CD1c-positive myeloid dendritic cell (primary cell): ENCODE measurements around the gene SSBP3.

ENCODE experiments used
- DNase-seq: peaks from one replicate; pipeline ENCODE4 v3.0.0-alpha.2; 2016; ENCODE audit errors: extremely low spot score

Gene SSBP3

DNA sequence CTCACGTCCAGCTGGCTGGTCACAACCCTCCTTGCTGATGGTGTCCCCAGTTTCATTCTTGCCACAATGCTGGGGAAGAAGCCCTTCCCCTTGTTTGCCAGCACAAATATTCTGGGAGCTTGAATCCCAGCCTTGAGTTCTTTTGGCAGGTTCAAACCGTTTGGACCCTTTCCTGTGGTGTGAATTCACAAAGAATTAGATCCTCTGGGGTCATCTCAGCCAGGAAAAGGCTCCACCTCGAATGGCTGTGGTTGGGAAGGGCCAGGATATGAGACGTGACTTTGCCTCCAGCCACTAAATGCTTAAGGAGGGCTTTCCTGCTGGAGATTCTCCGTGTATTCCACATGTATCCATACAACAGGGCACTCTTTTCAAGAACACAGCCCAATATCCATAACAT, 139.3 kb downstream of the SSBP3 start:
- DNase-seq: no peak

DNA sequence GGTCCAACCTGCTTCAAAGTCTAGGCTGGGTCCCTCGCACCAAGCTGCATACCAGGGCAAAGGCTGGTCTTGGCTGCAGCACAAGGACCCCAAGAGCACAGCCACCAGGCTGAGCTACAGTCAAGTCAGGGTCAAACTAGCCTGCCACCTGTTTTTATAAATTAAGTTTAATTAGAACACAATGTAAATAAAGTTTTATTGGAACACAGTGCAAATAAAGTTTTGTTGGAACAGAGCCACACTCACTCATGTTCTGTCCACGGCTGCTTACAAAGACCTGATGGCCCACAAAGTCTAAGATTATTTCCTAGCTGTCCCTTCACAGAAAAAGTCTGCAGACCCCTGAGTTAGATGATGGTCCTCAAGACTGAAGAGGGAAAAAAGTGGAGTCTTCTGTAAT, 140.0 kb downstream of the SSBP3 start:
- DNase-seq: no peak

DNA sequence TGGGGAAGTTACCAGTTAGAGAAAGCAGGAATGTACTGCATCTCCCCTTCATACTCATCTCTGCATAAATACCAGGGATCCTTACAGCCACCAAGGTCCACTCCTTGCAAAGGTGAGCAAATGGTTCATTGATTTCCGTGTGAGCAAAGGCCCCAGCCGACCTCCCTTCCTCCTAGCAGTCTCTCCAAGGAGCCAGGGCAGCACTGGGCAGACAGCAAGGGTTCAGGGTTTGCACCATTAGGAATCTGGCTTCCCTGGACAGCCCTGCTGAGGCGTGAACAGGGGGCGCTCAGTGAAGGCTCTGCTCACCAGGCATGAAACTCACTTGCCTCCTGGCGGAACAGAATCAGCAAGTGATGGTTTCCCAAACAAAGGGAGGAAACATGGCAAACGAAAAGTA, 140.5 kb downstream of the SSBP3 start:
- no peak for DNase-seq

DNA sequence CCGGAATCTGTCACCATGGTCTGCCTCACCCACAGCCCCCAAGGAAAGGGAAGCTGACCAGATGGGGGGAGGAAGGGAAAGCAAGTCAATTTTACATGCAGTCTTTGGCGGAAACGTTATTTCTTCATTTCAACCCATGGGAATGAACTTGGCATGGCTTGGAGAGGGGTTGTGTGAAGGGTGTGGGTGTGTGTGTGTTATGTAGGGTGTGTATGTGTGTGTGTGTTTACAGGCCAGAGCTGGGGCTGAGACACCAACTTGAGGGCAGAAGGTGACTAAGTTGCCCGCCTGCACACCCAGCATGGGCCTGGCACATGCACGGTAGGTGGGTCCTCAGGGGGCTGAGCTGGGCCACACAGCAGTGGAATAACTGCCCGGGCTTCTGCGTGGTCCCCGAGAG, 141.1 kb downstream of the SSBP3 start:
- DNase-seq: no peak

DNA sequence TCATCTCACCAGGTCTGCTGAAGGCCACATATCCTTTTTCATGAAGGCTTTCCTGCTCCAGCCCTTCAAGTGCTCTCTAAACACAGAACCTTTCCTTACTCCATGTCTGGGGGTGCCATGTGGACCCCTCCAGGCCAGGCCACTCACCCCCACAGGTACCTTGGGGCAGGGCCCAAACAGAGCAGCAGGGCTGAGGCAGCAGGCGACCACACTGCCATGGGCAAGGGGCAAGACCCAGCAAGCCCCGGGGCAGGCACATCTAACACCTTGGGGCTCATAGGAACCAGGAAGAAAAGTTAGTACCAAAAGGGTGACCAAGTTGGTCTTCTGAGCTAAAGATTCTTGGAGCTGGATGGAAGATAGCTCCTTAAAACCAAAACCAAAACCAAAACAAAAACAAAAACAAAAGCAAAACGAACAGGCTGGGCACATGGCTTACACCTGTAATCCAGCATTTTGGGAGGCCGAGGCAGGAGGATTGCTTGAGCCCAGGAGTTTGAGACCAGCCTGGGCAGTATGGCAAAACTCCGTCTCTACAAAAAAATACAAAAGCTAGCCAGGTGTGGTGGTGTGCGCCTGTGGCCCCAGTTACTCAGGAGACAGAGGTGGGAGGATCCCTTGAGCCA, 142.5 kb downstream of the SSBP3 start:
- no peak for DNase-seq

DNA sequence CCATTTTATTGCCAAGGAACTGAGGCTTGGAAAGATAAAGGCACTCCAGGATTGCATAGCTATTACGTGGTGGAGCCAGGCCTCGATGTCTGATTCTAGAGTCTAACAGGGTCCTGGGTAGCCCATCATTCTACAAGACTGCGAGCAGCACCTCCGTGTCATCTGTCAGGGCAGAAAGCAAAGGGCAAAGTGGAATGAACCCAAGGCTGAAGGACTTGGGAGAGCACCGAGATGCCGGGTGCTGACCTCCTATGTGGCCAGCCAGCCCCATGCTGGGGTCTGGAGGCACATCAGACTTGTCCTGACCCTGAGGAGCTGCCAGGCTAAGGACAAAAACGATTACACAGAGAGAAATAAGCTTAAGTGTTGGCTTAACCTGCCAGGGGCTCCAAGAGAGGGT, 143.9 kb downstream of the SSBP3 start:
- no peak for DNase-seq

DNA sequence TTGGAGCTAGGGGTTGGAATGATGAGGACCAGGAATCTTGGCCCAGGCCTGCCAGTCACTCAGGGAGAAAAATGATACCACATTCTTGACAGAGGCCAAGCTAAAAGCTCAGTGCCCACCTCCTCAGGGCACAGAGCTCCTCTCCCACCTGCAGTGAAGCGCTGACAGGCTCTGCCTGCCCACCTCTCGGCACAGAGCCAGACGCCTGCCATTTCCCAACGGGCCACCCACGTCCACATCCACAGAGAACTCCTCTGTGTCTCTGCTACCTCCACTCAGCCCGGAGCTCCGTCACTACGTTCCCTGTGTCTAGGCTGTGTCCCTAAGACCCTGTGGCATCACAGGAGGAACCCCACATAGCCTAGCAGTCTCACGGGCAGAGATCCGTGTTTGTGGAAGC, 145.4 kb downstream of the SSBP3 start:
- no peak for DNase-seq

DNA sequence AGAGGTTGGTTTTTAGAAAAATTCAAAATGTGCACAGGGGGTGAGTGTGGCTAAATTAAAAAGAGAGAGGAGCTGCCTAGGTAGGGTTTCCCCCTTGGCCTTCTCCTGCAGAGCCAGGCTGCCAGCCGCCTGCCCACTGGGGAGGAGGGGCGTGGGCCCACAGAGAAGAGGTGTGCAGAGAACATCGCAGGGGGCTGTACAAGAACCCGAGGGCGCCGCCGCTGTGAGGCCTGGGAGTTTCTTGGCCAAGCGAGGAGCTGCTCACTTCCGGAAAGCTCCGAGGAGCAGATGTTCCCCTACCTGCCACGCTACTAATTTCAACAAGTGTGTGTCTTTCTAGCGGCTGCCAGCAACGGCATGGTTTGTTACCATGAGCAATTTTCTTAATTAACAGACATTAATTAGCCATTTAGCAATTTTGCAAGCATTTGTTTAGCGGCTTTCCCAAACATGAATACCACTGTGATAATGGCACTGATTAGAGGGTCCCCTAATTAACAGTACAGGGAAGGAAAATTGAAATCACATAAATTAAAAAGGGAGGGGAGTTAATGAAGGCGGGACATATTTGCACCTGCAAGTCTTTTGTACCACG, 146.6 kb downstream of the SSBP3 start:
- no peak for DNase-seq

DNA sequence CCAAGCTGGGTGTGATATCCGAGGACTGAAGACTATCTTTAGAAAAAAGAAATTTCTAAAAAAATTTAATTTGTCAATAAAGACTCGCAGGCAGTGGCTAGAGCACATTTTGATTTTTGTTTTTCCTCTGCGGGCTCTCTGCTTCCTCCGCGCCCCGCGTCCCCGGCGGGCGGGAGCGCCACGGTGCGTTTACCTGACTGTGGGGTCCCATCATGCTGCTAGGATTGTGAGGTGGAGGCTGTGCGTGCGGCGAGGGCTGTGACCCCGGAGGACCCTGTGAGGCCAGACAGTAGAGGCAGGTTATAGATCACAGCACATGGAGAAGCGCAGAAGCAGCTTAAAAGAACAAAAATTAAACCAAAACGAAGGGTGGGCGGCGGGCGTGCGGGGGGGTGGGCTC, 148.3 kb downstream of the SSBP3 start:
- no peak for DNase-seq

DNA sequence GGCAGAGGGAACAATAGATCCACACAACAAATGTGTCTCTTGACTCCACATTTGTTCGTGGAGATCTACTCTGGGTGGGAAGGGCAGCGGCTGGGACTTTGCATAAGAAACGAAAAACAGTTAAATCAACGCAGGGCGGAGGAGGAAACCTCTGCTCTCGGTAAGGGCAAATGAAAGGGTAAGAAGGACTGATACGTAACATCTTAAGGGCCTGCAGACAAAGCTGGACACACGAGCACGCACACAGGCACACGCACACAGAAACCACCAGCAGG, 148.9 kb downstream of the SSBP3 start:
- DNase-seq: no peak

DNA sequence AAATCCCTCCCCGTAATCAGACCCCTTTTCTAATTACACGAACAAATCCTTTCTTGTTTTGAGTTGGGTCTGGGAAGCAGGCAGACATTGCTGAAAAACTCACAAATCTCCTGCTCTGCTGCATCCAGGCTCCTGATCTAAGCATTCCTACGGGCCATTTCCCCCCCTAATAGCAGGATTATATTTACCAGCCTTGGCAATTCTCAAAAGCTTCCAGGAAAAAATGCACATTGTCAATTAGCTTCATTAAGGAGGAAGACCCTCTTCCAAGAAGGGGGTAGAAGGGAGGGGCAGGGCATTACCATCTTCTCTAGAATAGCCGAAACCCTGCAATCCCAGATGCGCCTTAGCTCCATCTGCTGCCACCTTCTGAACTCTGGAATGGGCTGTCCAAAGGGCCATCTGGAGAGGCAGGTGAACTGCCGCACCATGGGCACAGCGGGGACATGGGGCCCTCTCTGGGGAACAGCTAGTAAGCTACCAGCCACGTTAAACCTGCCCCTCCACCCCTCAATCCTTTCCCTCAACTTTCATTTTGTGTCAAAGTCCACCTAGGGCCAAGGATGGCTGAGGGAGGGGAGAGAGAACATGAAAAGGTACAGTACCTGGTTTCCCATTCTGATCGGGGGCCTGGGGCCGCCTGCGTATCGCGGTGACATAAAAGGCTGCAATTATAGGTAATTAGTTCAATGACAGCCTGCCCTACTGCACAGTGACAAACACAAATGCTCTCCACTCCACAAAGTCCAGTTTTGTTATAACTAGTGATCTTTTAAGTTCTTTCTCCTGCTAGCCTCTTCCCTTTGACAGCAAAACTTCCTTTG, 149.5 kb downstream of the SSBP3 start:
- no peak for DNase-seq

DNA sequence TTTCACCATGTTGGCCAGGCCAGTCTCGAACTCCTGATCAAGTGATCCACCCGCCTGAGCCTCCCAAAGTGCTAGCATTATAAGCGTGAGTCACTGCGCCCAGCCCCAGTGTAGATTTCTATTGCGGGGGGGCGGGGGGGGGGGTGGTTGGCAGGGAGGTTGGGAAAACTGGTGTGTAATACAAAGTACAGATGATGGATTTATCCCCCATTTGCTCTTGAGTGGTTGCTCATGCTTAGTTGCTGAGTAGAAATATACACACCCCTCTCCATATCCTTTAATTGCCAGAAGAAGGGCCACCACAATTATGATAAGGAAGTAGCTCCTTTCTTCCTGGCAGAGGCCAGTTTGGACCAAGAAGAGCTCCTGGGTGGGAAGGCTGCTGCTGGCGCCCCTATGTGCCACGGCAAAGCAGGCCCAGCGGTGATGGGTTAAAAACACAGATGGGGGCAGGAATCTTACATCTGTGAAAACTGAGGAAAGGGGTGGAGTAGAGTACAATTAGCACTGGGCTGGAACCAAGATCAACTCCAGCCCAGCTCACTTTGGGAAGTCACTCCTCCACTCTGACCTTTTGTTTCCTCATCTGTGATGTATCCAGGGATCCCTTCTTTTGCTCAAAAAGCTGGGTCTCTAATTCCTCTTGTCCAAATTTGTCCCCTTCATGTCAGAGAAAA, 151.0 kb downstream of the SSBP3 start:
- no peak for DNase-seq

DNA sequence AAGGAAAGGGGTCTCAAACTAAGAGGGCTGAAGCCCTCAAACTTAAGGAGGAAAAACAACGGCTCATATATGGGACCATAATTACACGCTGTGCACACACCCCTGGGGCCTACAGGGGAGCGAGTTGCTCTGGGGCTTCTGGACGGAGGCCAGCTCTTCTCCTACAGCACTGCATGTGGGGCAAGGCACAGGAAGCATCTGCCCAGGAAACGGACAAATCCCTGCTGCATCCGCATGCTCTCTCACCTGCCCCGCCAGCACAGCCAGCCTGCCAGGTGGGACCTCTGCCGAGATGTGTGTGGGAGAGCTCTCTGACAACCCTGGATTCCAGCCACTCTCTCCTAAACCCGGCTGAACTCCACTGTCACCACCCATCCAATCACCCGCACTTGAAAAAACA, 152.1 kb downstream of the SSBP3 start:
- no peak for DNase-seq

DNA sequence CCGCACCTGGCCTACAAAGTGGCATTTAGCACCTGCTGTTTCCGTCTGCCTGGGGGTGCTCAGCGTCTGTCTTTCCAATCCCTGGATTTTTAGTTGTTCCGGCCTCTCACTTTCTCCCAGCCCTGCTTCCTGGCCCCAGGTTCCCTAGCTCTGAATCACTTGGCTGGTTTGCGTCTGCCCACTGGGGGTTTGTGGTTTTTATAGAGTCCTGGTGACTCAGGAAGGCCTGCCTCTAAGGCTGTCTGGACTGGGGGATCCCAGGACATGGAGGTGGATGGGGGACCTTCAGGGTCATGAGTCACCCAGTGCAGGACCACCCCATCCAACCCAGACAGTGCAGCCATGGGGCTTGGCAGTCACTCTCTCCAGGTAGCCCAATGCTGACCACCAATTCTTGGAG, 152.7 kb downstream of the SSBP3 start:
- no peak for DNase-seq

DNA sequence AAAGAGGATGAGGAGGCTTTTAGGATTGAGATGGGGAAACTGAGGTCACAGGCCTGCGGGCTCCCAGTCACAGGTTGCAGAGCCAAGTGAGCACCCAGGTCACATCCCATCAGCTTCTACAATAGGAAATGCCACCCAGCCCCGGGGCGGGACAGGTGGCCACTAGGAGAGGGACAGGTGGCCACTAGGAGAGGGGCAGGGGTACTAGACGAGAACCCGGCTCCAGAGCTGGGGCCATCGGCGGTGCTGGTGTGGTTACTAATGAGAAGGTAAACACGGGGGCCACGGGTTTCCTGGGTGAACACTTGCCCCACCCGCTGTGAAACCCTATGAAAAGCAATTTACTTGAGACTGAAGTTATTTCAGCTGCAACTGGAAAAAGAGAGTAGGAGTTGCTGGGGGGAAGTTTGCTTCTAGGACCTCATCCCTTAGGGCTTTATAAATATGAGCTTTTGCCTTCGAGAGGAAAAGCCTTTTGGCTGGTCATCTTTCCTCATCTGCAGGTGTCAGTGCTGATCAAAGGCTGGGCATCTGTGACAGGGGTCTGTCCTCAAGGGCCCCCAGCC, 153.7 kb downstream of the SSBP3 start:
- no peak for DNase-seq

DNA sequence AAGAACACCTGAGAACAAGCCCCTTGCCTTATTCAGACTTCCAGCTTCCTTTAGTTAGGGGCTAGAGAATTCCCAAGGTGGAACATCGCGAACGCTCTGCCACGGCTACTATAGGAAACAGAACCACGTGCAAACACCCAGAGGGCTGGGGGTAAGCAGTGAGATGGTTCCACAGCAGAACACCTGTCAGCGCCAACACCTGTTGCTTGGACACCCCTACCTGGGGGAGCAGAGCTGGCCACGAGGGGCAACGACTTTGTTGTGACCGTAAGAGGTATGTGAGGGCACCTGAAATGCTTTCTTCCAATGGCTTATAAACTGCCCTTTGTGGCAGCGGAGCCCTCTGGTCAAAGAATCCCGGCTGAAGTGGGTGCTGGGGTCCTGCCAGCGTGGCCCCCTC, 155.5 kb downstream of the SSBP3 start:
- DNase-seq: no peak

DNA sequence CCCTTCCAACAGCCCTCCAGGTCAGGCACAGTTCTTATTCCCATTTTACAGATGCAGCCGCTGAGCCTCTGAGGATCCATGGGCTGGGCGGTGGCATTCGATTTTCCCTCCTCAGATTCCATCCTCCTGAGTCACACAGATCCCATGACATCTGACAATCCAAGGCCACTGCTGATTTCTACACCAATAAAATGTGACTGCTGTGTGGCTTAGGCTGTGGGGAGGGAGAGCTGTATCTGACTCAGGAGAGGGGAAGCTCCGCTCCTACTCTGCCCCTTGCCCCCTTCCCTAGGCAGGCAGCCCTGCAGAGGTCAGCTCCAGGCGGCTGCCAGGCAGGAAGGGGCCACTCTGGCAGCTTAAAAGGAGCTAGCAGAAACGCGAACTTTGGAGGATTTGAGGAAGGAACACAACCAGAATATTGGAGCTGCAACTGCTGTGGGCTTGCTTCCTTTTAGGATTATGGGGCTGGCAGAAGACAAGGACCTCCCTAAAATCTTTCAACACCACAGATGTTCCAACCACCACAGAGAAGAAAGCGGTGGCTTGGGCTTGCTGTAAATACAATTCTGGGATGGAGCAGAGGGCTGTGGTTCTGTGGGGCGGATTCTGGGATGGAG, 156.3 kb downstream of the SSBP3 start:
- DNase-seq: peak; percentile 58

DNA sequence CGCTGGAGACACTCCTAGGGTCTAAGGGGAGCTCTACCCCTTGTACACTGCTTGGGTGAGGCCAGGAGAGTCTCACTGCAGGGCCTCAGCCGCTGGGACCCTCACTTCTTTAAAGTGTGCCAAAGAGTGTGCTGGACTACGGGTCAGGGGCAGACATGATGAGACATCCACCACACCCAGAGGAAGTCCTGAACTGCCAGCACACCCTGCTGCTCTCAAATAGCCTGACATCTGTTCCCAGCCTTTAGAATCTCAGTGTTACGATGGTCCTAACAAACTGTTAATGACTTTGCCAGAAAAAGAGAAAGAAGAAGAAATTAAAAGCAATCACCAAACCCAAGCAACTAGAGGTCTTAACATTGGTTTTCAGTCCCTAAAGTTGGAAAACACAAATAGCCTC, 157.2 kb downstream of the SSBP3 start:
- no peak for DNase-seq

DNA sequence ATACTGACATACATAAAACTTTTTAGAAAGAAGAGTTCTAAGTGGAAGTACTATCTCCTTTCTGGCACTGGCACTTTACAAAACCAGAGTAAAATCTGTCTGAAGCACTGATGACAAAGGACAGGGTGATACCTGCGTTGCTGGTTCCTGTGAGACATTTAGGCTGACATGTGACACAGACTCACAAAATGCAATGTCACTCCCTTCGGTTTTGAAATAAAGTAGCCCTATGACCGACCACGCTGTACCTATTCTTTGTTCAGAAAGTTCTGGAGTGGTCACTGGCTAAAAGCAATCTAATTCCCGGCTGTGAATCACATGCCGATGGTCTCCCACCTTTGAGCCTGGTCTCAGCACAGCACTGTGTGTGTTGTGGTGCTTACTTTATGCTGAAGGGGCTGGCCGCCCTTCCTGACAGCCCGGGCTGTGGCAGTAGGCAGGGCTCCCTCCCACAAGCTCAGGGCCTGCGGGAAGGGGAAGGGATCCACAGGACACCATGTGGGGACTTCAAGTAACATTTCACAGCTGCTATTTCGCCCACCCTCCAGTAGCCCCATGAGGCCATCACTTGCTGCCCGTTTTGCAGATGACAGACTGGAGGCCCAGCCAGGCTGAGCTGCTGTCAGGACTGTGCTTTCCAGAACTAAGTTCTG, 158.2 kb downstream of the SSBP3 start:
- no peak for DNase-seq

DNA sequence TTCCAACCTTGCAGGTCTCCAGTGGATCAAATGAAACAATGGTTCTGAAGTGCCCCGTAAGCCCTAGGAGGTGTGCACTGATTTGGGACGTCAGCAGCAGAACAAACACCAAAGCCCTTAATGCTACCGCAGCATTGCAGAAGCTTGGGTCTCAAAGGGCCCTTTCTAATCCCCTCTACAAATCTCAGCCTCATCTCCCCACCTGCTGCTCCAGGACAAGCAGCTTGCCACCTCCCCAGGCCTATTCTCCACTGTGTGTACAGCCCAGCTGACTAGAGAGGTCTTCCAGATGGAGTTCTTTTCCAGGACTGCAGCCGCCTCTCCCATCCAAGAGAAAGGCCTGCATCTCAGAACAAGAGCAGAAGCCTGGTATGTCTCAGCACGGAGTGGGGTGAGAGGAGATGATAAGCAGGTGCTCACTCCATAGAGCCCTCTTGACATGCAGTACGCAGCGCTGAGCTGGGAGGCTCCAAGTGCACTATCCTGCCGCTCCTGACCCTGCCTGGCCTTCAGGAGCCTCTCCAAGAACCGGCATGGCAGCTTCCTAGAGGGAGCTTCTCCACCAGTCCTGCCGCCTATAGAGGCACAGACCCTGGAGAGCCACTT, 160.0 kb downstream of the SSBP3 start:
- DNase-seq: no peak

DNA sequence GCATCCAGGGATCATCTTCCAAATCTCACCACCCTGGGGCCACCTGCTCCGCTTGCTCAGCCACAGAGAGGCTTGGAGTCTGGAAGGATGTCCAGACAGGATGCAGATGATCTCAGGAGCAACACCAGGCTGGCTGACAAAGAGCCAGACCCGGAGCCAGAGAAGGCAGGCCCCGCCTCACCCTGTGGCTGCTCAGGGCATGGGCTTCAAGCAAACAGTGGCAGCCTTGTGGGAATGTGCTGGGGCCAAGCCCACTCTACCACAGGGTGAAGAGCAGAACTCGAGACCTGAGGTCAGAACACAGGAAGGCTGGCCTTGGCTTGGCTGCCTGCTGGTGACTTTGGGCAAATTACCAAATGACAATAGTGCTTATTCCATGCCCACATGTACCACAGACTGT, 160.7 kb downstream of the SSBP3 start:
- no peak for DNase-seq
